Adipose tissue (tissue), 3 donors: ENCODE data around the gene TGFBR2. TPM values are rescaled to one million over a fixed set of nuclear protein-coding genes. Genes with fewer than 3 reads are reported as not detected.
"Not testable (repeated sequence)": the region's sequence is repeated elsewhere in the genome, so short reads cannot be mapped to it uniquely, and the experiment has no call there.

Experiments
- H3K27ac ChIP-seq: one replicate; pipeline ENCODE4 v1.5.1; 2013; ENCODE audit warnings: low read depth, low read length
- WGBS, 3 donors: extraction: QIAGEN DNeasy Blood & Tissue Kit; methylation state at CpG; one replicate each; pipeline ENCODE4 v1.1.7; 2013; 5-methylcytosine and 5-hydroxymethylcytosine counted together
- polyA plus RNA-seq, 3 donors: library from polyadenylated mRNA; stranded (reverse); fragments of 200-250 nt; gene quantifications; one replicate each; pipeline ENCODE4 v1.2.3, GENCODE V29; 2013
- donor health status: healthy with polysubstance abuse.
- donor health status: Bipolar disorder and iron deficiency.
- donor health status: healthy.

The TGFBR2 gene
- polyA plus RNA-seq, 3 donors, result 47.6 to 197 (median 125) TPM

DNA sequence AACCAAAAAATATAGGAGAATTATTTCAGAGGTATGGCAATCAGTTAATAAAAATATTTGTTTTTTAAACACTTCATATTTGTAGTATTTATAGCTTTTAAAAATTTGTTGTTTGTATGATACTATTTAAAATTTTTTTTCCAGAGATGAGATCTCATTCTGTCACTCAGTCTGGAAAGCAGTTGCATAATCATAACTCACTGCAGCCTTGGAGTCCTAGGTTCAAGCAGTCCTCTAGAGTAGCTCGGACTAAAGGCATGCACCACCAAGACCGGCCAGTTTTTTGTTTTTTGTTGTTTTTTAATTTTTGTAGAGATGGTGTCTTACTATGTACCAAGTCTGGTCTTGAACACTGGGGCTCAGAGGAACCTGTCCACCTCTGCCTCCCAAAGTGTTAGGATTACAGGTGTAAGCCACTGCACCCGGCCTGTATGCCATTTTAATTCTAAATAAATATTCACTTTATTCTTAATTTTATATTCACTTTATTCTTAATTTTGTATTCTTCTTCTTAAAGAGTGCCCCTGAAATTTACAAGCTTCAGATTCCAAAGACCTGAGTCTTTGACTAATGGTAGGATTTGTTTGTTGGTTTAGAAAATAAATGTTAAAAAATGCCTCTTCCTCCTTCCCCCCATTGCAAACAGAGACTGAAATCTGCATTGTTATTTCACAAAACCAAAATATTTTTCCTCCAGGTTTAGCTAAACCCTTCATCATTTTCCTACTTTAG, 9.4 kb downstream of the TGFBR2 start:
- WGBS, 3 donors, result 45 to 78% (median 64%) methylated on average over 3 of the region's 3 CpGs
- no peak overlapping the region for H3K27ac ChIP-seq

DNA sequence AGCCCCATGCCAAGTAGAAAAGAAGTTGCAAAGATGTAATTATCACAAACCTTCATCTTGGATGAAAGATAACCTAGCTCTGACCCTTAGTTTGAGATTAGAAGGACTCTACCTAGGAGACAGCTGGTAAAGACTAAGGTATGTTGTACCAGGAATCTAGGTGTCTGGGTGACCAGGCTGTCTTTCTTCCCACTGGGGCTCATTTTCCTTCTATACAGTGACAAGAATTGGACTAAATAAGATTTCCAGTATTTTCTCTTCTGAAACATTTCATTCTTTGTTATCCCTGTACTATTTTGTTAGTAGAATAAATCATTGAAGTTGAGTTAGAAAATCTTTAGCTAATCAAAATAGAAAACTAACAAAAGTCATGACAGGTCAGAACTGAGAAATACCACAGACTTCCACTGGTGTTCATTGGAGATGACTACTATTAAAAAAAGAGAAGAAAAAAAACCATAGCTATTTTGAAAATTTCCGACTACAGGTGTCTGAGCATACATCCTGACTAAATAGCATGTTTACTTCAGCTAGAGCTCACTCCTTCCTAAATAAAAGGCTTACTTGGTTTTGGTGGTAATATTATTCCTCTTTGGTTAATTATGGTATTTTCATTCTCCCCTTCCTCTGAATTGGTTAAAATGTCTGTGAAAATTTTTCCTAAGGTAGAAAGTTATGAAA, 10.1 kb downstream of the TGFBR2 start:
- H3K27ac ChIP-seq, result no peak overlapping the region
- 38 to 59% (median 46%) methylated on average over 1 of the region's 1 CpG for WGBS, 3 donors

DNA sequence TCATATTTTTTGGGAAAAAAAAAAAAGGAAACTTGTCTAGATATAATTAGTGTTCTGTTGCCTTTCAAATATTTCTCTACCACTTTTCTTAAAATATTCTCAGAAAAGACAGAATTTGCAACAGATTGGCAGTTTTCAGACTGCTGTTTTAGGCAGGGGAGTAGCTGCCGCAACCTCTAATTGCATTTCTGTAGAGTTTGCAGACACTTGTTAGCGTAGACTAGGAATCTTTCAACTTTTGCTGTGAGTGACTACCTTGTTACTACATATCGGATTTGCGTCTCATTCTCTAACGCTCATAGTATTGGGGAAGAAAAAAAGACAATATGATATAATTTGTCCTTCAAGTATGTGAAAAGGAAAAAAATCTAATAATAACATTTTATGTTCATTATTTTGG, 10.7 kb downstream of the TGFBR2 start:
- H3K27ac ChIP-seq, result no peak overlapping the region
- 88 to 89% (median 88%) methylated on average over 5 of the region's 5 CpGs for WGBS, 3 donors

DNA sequence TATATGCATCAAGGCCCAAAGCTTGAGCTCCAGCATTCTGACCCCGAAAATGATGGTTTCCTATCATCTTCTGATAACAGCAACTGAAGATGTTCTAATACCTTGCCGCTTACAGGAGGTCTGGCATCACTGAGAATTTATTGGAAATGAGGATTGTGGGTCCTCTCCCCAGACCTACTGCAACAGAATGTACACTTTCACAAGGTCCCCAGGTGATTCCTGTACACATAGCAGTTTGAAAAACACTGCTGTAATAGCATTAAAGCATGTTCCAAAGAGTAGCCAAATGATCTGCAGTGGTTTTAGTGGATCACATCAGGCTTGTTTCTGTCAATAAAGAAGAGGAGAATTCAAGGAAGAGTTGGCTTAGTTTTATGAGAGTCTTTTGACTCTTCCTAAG, 11.3 kb downstream of the TGFBR2 start:
- 70 to 83% (median 77%) methylated on average over 2 of the region's 2 CpGs for WGBS, 3 donors

DNA sequence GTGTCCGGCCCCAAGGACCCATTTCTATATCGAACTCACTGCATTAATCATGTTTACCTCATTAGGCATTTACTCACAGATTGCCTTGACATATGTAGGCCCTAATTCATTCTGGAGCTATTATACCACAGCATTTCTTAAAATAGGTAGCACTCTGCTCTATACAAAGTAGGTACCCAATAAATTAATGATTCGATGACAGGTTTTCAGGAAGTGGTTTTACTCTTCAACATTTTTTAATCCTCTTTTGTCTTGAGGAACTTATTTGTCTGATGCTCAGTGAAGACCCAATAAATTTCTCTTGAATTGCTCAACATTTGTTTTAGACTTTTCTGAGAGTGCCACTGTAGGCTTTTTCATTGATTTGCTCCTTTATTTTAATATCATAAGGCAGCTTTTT, 12.1 kb downstream of the TGFBR2 start:
- no peak overlapping the region for H3K27ac ChIP-seq
- WGBS, 3 donors, result 64 to 86% (median 66%) methylated on average over 3 of the region's 3 CpGs

More for the DNA sequence above, 11.3 kb downstream of the TGFBR2 start:
- H3K27ac ChIP-seq, result peak overlapping the region; percentile 3

DNA sequence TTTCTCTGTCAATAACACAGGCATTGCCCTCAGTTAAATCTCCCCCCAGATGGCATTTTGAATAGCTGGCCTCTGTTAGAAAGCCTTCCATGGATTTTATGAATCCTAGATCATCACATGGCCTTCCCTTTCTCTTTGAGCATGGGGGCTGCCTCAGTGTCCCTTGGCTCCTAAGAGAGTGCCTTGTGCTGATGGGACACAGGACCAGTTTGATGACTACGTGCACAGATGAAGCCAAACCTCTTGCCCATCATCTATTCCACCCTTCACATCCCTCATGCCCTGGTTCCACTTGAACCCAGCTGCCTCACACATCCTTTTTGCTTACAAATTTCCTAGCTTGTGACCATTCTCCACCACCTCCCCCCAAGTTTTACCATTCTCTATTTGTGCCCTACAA, 12.9 kb downstream of the TGFBR2 start:
- no peak overlapping the region for H3K27ac ChIP-seq
- WGBS, 3 donors, result 94 to 96% (median 95%) methylated on average over 1 of the region's 1 CpG

DNA sequence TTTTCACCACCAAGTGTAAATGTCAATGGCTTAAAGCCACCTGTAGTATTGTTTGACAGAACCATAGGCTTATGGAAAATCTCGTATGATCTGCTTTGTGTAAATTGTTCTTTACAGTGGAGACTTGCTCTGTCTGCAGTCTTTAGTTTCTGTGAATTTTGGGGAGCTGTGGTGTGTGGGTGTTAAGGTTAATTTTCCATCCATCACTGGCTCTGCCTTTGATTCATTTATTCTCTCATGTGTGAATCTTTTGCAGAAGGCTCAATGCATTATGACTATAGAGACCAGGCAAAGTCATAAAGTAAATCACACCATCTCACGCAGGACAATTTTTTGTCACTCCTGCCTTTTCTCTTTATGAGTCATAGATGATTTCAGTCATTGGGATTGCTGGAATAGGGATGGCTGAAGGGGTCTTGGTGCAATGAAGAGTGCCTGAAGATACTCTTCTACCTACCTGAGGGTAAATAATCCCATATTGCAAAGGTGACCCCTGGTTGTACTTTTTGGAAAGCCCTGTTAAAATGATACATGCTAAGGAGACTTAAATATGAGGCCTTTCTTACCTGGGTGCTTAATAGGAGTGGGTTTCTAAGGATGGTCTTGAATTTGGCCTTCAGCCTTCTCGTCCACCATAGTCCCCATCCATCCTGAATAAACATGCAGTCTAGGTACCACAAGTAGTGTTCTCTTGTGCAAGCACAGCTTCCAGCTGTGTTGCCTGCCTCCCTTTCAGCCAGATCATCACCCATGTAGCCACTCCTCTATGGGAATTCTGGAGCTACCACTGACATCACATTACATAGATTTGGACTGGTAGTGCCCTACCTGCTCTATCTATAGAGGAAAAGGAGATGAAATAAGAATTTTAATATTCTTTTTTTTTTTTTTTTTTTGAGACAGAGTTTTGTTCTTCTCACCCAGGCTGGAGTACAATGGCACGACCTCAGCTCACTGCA, 14.3 kb downstream of the TGFBR2 start:
- no peak overlapping the region for H3K27ac ChIP-seq
- WGBS, 3 donors, result 75 to 88% (median 84%) methylated on average over 4 of the region's 4 CpGs

DNA sequence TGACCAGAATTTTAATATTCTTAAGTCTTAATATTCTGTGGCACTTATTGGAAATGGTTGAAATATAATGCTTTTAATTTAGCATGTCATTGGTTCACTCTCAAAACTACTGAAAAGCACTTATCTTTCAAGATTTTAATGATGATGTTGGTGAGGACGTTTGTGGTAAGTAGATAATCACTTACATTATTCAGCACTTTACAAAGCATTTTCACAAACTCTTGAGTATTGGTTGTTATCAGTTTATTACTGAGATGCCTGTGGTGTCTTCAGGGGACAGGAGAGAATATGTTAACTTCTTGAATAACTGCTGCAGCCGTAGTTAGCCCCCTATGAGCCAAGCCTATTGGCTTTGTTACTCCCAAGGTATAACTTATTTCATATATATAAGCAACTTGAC, 15.2 kb downstream of the TGFBR2 start:
- 56 to 61% (median 58%) methylated on average over 2 of the region's 2 CpGs for WGBS, 3 donors

DNA sequence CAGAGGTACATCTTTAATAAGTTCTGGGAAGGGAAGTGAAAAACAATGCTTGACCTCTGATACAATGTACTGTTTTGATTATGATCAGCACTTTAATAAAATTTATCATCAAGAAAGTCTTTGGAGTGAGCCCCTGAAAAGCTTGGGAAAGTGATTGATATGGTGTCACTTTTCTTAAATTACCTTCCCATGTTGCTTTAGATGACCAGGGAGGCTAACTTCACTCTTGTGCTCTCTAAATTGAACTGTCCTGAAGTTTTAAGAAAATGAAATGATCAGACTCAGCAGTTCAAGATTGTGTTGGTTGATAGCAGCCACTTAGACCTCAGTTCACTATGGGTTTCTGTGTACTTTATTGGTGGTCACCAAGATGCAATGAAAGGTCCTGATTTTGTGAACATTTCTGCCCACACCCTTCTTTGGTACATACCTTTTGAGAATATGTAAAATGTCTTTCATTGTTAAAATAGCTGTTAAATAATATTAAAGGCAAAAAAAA, 15.7 kb downstream of the TGFBR2 start:
- H3K27ac ChIP-seq, result no peak overlapping the region

More for the DNA sequence above, 15.2 kb downstream of the TGFBR2 start:
- no peak overlapping the region for H3K27ac ChIP-seq

DNA sequence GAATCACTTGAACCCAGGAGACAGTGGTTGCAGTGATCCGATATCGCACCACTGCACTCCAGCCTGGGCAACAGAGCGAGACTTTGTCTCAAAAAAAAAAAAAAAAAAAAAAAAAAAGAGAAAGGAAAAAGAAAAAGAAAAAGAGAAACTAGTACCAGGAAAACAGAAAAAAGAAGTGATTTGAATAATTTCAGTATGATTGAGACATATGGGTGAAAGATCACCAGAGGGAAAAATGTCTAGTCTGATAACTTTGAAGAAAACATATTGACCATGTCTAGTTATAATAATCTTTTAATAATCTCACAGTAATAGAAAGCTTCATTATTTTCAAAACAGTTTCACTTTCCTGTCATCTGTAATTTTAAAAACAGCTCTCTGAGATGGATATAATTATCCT, 16.4 kb downstream of the TGFBR2 start:
- 67 to 77% (median 75%) methylated on average over 3 of the region's 3 CpGs for WGBS, 3 donors
- H3K27ac ChIP-seq, result no peak overlapping the region

DNA sequence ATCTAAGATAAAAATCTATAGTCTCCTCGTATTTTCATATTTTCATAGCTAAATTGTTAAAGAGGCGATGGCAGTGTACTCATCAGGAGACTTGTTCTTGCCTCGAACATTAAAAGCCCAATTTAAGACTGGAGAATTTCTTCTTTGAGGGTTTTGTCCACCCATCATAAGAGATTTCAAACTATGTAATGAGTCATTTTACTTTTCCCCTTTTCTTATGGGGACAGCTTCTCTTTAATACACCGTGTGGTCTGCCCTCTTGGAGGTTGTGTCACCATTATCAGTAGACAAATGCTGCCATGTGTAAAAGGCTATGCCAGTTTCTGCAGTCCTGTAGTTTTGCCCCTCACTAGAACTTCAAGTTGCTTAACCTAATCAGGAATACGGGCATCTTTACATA, 16.9 kb downstream of the TGFBR2 start:
- H3K27ac ChIP-seq, result no peak overlapping the region
- WGBS, 3 donors, result 80 to 90% (median 80%) methylated on average over 5 of the region's 5 CpGs

DNA sequence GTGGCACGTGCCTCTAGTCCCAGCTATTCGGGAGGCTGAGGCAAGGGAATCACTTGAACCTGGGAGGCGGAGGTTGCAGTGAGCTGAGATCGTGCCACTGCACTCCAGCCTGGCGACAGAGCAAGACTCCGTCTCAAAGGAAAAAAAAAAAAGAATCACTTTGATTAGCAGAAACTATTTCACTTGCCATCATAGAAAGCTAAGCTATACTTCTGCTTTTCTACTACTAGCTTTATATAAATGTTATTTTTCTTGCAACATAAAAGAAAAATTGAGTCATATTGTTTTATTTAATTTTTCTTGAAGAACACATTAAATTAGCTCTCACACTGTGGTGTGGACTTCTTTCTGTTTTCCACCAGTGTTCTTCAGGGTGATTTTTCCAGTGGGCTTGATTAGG, 18.1 kb downstream of the TGFBR2 start:
- WGBS, 3 donors, result 74 to 85% (median 81%) methylated on average over 6 of the region's 6 CpGs

DNA sequence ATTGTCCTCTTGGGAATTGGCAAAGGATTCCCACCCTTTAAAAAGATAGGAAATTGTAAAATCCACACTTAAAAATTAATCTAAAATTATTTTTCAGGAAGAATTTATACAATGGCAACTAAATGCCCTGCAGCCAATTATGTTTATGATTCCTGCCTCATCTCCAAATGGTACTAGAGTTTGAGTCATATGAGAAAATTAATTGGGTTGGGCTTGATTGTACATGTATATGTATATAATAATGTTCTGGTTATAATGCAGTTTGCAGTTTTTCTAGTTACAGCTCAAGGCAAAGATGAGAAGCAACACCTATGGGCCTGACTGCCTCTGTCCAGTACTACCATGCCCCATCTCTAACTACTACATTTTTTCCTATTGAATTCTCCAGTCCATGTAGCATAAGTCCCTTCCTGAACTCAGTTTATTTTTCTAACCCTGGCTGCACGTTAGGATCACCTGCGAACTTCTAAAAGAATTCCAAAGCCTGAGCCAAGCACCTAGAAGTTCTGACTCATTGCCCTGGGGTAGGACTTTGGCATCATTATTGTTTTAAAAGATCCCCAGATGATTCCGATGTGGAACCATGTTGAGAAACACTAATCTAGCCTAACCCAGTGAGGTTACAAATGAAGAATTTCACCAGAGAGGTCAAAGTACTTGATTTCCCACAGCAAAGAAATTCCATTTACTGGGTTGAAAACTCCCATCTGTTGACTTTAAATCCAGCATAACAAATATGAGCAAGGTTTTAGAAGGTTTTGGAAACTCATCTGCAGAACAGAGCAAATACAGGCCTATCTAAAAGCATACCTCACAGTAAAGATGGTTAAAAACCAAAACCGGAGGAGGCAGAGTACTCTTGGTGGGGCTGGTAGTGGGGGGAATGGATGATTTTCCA, 19.4 kb downstream of the TGFBR2 start:
- WGBS, 3 donors, result 52 to 73% (median 67%) methylated on average over 4 of the region's 4 CpGs
- H3K27ac ChIP-seq, result no peak overlapping the region

More for the DNA sequence above, 18.1 kb downstream of the TGFBR2 start:
- H3K27ac ChIP-seq, result not testable (repeated sequence)

DNA sequence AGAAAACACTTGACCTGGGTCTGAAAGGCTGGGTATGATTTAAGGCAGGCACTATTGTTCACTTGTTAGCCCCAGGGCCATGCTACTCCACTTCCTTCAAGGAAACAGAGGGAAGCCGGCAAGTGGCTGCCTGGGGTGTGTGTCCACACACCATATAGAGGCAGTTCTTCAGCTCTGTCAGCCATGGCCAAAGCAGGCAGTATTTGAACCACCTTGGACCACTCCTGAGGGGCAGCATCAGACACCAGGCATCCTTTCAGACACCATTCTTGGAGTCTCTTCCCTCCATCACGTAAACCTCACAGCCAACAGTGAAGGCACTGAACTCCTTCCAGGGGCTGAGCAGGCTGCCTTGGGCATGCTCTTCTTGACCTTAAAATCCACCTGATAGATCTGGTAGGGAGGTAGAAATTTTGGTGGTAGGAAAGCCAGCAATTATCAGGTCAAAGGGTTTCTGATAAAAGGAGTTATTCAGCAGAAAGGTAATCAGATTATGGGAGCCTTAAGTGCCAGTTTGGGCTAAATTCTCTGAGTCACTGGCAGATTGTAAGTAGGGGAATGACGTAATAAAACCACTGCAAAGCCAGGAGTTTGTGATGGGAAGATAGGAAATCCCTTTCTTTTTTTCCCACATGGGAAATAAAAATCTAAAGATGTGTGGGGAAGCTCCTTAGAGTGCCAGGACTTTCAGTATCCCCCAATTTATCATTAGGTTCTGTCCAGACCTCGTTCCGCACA, 20.2 kb downstream of the TGFBR2 start:
- H3K27ac ChIP-seq, result no peak overlapping the region
- 66 to 80% (median 67%) methylated on average over 5 of the region's 5 CpGs for WGBS, 3 donors

DNA sequence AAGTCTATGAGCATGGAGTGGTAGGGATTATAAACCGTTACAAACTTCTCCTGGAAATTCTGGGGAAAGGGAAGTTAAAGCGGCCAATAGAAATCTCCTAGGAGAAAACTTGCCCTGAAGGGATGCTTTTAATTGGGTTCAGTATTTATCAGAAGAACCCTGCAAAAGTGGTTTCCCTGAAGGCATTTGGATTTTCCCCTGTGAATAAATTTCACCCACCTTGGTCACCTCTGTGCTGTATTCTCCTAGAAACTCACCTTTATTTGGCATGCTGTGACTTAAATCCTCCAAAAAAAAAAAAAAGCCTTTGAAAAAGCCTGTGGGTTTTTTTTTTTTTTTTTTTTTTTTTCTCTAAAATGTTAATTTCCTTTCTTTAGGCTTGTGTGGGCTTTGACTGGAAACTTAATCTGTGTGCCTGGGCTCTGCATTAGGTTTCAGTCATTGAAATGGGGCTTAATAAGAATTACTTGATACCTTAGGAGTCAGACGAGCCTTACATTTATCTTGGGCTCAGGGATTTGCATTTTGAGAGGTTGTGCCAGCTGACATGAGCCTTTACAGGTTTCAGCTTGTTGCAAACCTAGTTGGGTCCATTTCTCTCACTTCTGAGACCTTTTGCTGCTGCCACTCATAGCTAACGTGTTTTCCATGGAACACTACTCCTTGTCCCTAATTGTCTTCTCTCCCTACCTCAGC, 22.0 kb downstream of the TGFBR2 start:
- 65 to 73% (median 66%) methylated on average over 4 of the region's 4 CpGs for WGBS, 3 donors
- peak overlapping the region; percentile 68 for H3K27ac ChIP-seq

DNA sequence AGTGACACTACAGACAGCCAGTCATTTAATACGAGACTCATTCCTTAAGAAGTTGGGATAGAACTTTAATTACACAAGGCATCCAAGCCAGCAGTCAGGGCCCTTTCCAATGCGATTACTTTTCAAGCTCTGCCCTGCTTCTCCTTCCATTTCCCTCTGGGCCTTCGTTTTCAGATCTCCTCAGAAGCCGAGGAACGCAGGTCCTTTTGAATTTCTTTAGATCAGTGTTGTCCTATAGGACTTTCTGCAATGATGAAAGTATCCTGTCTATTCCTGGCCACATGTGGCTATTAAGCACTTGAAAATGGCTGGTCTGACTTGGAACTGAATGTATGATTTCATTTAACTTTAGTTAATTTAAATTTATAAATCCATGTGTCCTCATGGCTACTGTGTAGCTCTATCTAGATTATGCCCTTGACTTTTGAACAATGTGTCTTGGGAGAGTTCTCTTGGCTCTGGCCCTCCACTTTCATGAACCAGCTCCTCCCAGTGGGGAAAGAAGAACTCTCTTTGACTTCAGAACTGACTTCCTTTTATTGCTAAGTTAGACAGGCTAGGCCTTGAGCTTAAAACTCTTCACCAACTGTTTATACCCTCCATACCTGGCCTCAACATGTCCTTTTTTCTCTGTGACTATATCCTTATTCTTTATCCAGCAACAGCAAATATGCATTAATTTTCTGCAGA, 22.6 kb downstream of the TGFBR2 start:
- H3K27ac ChIP-seq, result peak overlapping the region; percentile 68
- WGBS, 3 donors, result 53 to 83% (median 71%) methylated on average over 4 to 5 of the region's 5 CpGs
